Panc1 (cell line): ENCODE results near the gene ADAT2. TPM values are rescaled to one million over a fixed set of nuclear protein-coding genes. Genes with fewer than 3 reads are reported as not detected.

Source experiments
- ATAC-seq: fragments of 200-7000 bp; cut with Tn5 transposase; 2 replicates; pipeline ENCODE4 v1.9.1; 2020; ENCODE audit warnings: mild to moderate bottlenecking, moderate library complexity
- BruUV-seq: library from RNA; stranded (reverse); fragments of 400-500 nt; replicated peaks from 2 replicates; lab custom pipeline; 2021; lab: Mats Ljungman, UMichigan
- CTCF ChIA-PET: fragments of 300-600 bp; sonication (Branson Sonifier 250); formaldehyde crosslinking; loops from one replicate; lab custom pipeline; 2022; ENCODE audit warnings: antibody characterized with exemption; lab: Charles Lee
- POLR2A ChIA-PET: fragments of 300-600 bp; sonication (Branson Sonifier 250); formaldehyde crosslinking; loops from one replicate; lab custom pipeline; 2022; ENCODE audit warnings: antibody characterized with exemption; lab: Charles Lee
- DNase-seq: peaks from one replicate; pipeline ENCODE4 v3.0.0-alpha.2; 2010; ENCODE audit warnings: low read depth, low spot score
- H3K27ac ChIP-seq: 2 replicates; pipeline ENCODE4 v1.5.1; 2011; ENCODE audit warnings: mild to moderate bottlenecking, low read length, inconsistent platforms
- H3K27me3 ChIP-seq: fragments of 200-500 bp; sonication (Bioruptor generic); 2 replicates; pipeline ENCODE4 v1.6.0; 2014; ENCODE audit warnings: low read length, inconsistent platforms; ENCODE audit not compliant: control insufficient read depth, insufficient read depth
- H3K36me3 ChIP-seq: fragments of 200-500 bp; sonication (Bioruptor generic); 2 replicates; pipeline ENCODE4 v1.5.1; 2014; ENCODE audit warnings: inconsistent platforms, mild to moderate bottlenecking, low read length, moderate library complexity; ENCODE audit not compliant: control insufficient read depth, insufficient read depth
- H3K4me1 ChIP-seq: 2 replicates; pipeline ENCODE4 v1.5.1; 2011; ENCODE audit warnings: inconsistent platforms, mild to moderate bottlenecking, low read length, moderate library complexity; ENCODE audit not compliant: control insufficient read depth, insufficient read depth
- H3K4me3 ChIP-seq, 2 experiments: 2 replicates each; pipeline ENCODE4 v1.5.1; 2011 to 2012; ENCODE audit warnings: low read depth in 2 of 2, low read length in 2 of 2, mild to moderate bottlenecking in 2 of 2, inconsistent platforms in 1 of 2, moderate library complexity in 1 of 2
- H3K9me3 ChIP-seq: fragments of 200-500 bp; sonication (Bioruptor generic); 2 replicates; pipeline ENCODE4 v1.5.1; 2014; ENCODE audit warnings: low read depth, mild to moderate bottlenecking, inconsistent platforms, low read length, moderate library complexity; ENCODE audit not compliant: control insufficient read depth, insufficient read depth
- POLR2AphosphoS5 ChIP-seq: IDR thresholded peaks from 2 replicates; pipeline ENCODE4 v1.6.1; 2012; ENCODE audit warnings: mild to moderate bottlenecking, low read depth, low read length, moderate library complexity
- SIN3A ChIP-seq: IDR thresholded peaks from 2 replicates; pipeline ENCODE4 v1.6.1; 2012; ENCODE audit warnings: low read depth, mild to moderate bottlenecking, low read length, moderate library complexity, borderline replicate concordance; ENCODE audit not compliant: insufficient read depth
- TCF7L2 ChIP-seq: IDR thresholded peaks from 2 replicates; pipeline ENCODE4 v1.6.1; 2011; ENCODE audit warnings: mild to moderate bottlenecking, low read depth, low read length, inconsistent platforms
- in situ Hi-C: cut with HindIII; loops from 2 replicates; pipeline ENCODE4 v1.10.0; 2016; ENCODE audit warnings: low sequenced_read_pairs, low pct_unique_long_range_greater_than_20kb
- intact Hi-C: fragments of 100-400 bp; cut with micrococcal nuclease; formaldehyde crosslinking; loops from one replicate; pipeline ENCODE4 v1.10.0; 2022; ENCODE audit not compliant: unreplicated experiment
- total RNA-seq: library from RNA; stranded (reverse); gene quantifications from one replicate; pipeline ENCODE4 v1.2.1, GENCODE V29; 2021; ENCODE audit not compliant: unreplicated experiment
- TF ChIP-seq, protein P1 (sequence below), 2 experiments: IDR thresholded peaks; 2 replicates each; pipeline ENCODE4 v1.6.1; 2011 to 2012; ENCODE audit warnings: low read depth in 2 of 2, control low read depth in 1 of 2, low read length in 1 of 2, mild to moderate bottlenecking in 1 of 2, moderate library complexity in 1 of 2; ENCODE audit not compliant: insufficient read depth in 1 of 2
- TF ChIP-seq, protein P2 (sequence below): fragments of 450-650 bp; IDR thresholded peaks from 2 replicates; pipeline ENCODE4 v1.5.1; 2017; ENCODE audit warnings: mild to moderate bottlenecking

The ADAT2 gene
- total RNA-seq, 1 experiment from 2014 or later, result 6.4 TPM

DNA sequence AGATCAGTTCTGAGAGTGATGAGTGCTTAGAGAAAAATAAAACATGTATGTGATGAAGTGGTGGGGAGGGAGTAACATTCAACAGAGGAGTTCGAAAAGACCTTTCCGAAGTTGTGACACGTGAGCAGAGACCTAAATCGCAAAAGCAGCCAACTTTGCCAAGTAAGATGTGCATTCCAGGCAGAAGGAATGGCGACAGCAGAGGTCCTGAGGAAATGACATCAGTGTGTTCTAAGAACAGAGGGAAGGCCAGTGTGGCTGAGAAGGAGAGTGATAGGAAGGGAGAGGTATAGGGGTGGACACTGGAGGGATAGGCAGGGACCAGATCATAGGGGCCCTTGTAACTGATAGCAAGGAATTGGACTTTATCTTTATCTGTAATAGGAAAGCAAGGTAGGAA lies 51.3 kb downstream of the ADAT2 start:
- BruUV-seq, result no TSS peak
- in situ Hi-C loops (no loop called here), intact Hi-C loops (no loop called here)
- Histone ChIP-seq H3K27me3 (no peaks in the 10 kb centered on the region), H3K36me3 (no peaks in the 10 kb centered on the region), H3K9me3 (no peaks in the 10 kb centered on the region), H3K27ac (no peak overlapping the region), H3K4me3 (no peak overlapping the region), H3K4me1 (no peaks in the 10 kb centered on the region; the same call in 1 of the 2 replicates)
- no peak for ATAC-seq
- no peak for DNase-seq
- CTCF ChIA-PET, result no interaction called here
- POLR2A ChIA-PET, result no interaction called here
- TF ChIP-seq SIN3A (no peak), TCF7L2 (no peak), POLR2AphosphoS5 (no peak)
- TF ChIP-seq, protein P1, sequence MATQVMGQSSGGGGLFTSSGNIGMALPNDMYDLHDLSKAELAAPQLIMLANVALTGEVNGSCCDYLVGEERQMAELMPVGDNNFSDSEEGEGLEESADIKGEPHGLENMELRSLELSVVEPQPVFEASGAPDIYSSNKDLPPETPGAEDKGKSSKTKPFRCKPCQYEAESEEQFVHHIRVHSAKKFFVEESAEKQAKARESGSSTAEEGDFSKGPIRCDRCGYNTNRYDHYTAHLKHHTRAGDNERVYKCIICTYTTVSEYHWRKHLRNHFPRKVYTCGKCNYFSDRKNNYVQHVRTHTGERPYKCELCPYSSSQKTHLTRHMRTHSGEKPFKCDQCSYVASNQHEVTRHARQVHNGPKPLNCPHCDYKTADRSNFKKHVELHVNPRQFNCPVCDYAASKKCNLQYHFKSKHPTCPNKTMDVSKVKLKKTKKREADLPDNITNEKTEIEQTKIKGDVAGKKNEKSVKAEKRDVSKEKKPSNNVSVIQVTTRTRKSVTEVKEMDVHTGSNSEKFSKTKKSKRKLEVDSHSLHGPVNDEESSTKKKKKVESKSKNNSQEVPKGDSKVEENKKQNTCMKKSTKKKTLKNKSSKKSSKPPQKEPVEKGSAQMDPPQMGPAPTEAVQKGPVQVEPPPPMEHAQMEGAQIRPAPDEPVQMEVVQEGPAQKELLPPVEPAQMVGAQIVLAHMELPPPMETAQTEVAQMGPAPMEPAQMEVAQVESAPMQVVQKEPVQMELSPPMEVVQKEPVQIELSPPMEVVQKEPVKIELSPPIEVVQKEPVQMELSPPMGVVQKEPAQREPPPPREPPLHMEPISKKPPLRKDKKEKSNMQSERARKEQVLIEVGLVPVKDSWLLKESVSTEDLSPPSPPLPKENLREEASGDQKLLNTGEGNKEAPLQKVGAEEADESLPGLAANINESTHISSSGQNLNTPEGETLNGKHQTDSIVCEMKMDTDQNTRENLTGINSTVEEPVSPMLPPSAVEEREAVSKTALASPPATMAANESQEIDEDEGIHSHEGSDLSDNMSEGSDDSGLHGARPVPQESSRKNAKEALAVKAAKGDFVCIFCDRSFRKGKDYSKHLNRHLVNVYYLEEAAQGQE (IDR thresholded peaks at IDR 0.05; ENCODE audit: insufficient read depth in 1 of 2, low read depth in 2 of 2, low read length in 1 of 2), result no peak
- TF ChIP-seq, protein P2, sequence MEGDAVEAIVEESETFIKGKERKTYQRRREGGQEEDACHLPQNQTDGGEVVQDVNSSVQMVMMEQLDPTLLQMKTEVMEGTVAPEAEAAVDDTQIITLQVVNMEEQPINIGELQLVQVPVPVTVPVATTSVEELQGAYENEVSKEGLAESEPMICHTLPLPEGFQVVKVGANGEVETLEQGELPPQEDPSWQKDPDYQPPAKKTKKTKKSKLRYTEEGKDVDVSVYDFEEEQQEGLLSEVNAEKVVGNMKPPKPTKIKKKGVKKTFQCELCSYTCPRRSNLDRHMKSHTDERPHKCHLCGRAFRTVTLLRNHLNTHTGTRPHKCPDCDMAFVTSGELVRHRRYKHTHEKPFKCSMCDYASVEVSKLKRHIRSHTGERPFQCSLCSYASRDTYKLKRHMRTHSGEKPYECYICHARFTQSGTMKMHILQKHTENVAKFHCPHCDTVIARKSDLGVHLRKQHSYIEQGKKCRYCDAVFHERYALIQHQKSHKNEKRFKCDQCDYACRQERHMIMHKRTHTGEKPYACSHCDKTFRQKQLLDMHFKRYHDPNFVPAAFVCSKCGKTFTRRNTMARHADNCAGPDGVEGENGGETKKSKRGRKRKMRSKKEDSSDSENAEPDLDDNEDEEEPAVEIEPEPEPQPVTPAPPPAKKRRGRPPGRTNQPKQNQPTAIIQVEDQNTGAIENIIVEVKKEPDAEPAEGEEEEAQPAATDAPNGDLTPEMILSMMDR, result no peak

DNA sequence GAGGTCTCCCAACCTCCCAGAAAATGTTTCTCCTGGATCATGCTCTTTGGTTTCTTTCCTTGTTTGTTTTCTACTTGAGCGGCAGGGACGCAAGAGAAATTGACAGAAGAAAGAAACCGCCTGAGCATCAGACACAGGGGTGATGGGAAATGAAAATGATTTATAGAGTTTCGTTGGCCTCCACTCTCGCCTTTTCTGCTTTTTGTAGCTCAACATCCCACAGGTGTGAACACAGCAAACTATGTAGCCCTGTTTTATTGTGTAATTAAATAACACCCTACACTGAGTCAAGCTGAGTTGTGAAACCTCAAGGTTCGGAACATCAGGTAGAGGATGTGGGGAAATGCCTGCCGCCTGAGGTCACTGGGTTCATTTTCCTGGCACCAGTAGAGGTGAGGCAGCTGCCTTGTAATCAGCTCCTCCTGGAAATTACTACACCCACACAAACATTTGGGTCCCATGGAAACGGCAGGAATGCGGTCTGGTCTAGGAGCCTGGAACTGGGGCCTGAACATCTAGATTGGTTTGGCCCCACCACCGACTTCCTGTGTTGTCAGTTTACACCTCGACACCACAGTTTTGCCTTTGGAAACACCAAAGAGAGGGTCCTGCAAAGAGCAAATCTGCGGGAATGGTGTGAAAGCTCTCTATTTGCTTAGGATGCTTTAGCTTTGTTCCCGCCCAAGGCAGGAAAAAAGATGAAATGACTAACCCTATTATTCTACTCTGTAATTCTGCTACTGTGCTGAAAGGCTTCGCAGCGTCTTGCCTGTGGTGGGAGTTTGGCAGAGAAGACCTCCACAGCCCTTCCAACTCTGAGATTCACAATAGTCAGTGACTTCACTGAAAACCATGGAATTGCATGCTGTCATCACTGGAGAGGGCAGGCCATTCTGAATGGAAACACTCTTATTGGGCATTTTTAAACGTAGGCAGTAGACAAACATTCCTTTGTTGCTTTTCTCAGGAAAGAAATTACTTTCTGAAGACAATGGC lies 53.0 kb downstream of the ADAT2 start:
- H3K27ac ChIP-seq, result no peak overlapping the region
- H3K9me3 ChIP-seq, result no peaks in the 10 kb centered on the region
- no peaks in the 10 kb centered on the region for H3K27me3 ChIP-seq
- DNase-seq (no peak), ATAC-seq (no peak)
- BruUV-seq, result no TSS peak
- H3K4me3 ChIP-seq, result no peak overlapping the region
- no peaks in the 10 kb centered on the region for H3K36me3 ChIP-seq
- no peaks in the 10 kb centered on the region; the same call in 1 of the 2 replicates for H3K4me1 ChIP-seq
- TF ChIP-seq POLR2AphosphoS5 (no peak), TCF7L2 (no peak), SIN3A (no peak)
- TF ChIP-seq, protein P1 (IDR thresholded peaks at IDR 0.05; ENCODE audit: insufficient read depth in 1 of 2, low read depth in 2 of 2, low read length in 1 of 2), result no peak
- TF ChIP-seq, protein P2, result no peak
- intact Hi-C loops (no loop called here), in situ Hi-C loops (no loop called here)
- ChIA-PET CTCF (no interaction called here), POLR2A (no interaction called here)
